Esophagus squamous epithelium (tissue), 4 donors: ENCODE data around the gene LINC00237.

ENCODE experiments used
- CTCF ChIP-seq, 6 experiments: fragments of 450-650 bp in 4 of 6; fragments of 200-600 bp in 2 of 6; sonication (generic) in 2 of 6; IDR thresholded peaks; one replicate each; pipeline ENCODE4 v1.5.1; 2016 to 2019; ENCODE audit warnings: antibody characterized with exemption in 6 of 6, mild to moderate bottlenecking in 4 of 6, moderate library complexity in 4 of 6
- POLR2A ChIP-seq, 4 donors: fragments of 450-650 bp; IDR thresholded peaks; one replicate each; pipeline ENCODE4 v1.6.1; 2017; ENCODE audit warnings: antibody characterized with exemption in 4 of 4, mild to moderate bottlenecking in 4 of 4, moderate library complexity in 3 of 4

DNA sequence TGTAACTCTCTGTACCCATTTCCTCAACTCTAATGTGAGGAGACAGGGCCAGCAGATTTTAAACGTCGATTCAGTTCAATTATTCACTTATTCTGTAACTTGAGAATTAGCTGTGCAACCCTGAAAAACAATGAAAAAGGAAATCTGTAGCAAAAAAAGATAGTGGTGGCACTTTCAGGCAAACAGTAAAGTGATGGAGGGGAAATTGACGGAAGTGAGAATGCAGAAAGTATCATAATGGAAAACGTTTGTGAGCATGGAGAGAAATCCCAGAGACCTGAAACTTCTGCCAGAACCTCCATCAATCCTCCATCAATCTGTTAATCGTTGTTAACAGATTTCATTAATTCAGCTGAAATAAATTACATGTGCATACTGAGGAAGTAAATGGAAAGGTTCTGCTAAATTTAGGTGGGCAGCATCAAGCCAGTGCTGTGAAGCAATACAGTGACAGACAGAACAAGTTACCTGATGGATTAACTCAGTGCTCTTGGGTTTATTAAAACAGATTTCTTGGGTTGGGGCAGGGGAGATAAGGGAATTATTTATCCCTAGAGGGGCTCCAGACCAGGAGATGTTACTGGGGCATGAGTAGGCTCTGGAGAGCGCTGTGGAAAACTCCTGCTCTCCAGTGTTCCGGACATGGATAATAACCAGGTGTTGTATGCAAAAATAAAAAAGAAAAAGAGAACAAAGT lies 37.2 kb upstream of the LINC00237 start:
- TF ChIP-seq CTCF (IDR thresholded peaks at IDR 0.05) (no peak), POLR2A (IDR thresholded peaks at IDR 0.05) (no peak)
